MCF 10A (cell line): ENCODE measurements around the gene PI16. TPM values are rescaled to one million over a fixed set of nuclear protein-coding genes. Genes with fewer than 3 reads are reported as not detected.

Experiments used
- BruUV-seq: library from RNA; stranded (reverse); fragments of 400-500 nt; replicated peaks from 2 replicates; lab custom pipeline; 2021; lab: Mats Ljungman, UMichigan
- CTCF ChIA-PET: fragments of 300-600 bp; sonication (Branson Sonifier 250); formaldehyde crosslinking; extraction: SDS; loops from one replicate; lab custom pipeline; 2021; ENCODE audit warnings: antibody characterized with exemption, inconsistent platforms; lab: Yijun Ruan, JAX
- POLR2A ChIA-PET: fragments of 300-600, 350-650 bp; sonication (Branson Sonifier 250); formaldehyde crosslinking; extraction: SDS; loops from one replicate; lab custom pipeline; 2020; ENCODE audit warnings: antibody characterized with exemption, inconsistent platforms; lab: Yijun Ruan, JAX
- DNase-seq: peaks from one replicate; pipeline ENCODE4 v3.0.0-alpha.2; 2018; ENCODE audit not compliant: unreplicated experiment
- H3K27ac Mint-ChIP-seq: one replicate; pipeline ENCODE4 v1.8.0; 2022; ENCODE audit warnings: mild to moderate bottlenecking, low read depth, mixed read lengths; ENCODE audit not compliant: unreplicated experiment
- H3K27me3 Mint-ChIP-seq: one replicate; pipeline ENCODE4 v1.8.0; 2022; ENCODE audit warnings: mixed read lengths; ENCODE audit not compliant: insufficient read depth, unreplicated experiment
- H3K36me3 Mint-ChIP-seq: one replicate; pipeline ENCODE4 v1.8.0; 2022; ENCODE audit warnings: mild to moderate bottlenecking, moderate library complexity, mixed read lengths; ENCODE audit not compliant: insufficient read depth, unreplicated experiment
- H3K4me1 Mint-ChIP-seq: one replicate; pipeline ENCODE4 v1.8.0; 2022; ENCODE audit warnings: mixed read lengths; ENCODE audit not compliant: insufficient read depth, unreplicated experiment
- H3K4me3 Mint-ChIP-seq: one replicate; pipeline ENCODE4 v1.8.0; 2022; ENCODE audit warnings: mild to moderate bottlenecking, moderate library complexity, mixed read lengths; ENCODE audit not compliant: unreplicated experiment
- H3K9me3 Mint-ChIP-seq: one replicate; pipeline ENCODE4 v1.8.0; 2022; ENCODE audit warnings: mixed read lengths; ENCODE audit not compliant: unreplicated experiment
- intact Hi-C: fragments of 100-400 bp; cut with micrococcal nuclease; formaldehyde crosslinking; loops from 2 replicates; pipeline ENCODE4 v1.14.1; 2022
- total RNA-seq: library from RNA; stranded (reverse); gene quantifications from 2 replicates; pipeline ENCODE4 v1.2.3, GENCODE V29; 2022
- TF ChIP-seq, protein P1 (sequence below): fragments of 200-600 bp; IDR thresholded peaks from one replicate; pipeline ENCODE4 v1.8.0; 2022; ENCODE audit warnings: antibody characterized with exemption, mild to moderate bottlenecking; ENCODE audit not compliant: unreplicated experiment

The PI16 gene
- total RNA-seq, 1 experiment from 2014 or later, result not detected

DNA sequence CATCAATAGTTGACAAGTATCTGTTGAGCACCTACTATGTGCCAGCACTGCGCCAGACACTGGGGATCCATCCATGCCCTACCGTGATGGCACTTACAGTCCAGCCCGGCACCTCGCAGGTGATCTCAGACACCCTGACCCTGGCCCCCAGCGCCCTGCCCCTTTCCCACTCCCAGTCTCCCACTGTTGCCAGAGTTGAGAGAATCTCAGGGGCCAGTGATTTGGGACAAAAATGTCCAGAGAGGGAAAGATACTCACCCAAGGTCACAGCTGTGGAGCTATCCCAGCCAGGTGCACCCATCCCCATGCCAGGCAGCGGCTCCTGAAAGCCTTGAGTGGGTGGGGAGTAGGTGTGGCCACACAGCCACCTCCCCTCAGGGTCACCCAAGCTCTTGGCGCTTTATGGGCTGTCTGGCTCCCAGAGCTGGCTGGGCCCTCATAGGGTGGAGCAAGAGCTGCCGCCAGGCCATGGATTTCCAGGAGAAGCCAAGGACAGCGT is 3.3 kb downstream of the PI16 start:
- DNase-seq, result no peak
- TF ChIP-seq, protein P1, sequence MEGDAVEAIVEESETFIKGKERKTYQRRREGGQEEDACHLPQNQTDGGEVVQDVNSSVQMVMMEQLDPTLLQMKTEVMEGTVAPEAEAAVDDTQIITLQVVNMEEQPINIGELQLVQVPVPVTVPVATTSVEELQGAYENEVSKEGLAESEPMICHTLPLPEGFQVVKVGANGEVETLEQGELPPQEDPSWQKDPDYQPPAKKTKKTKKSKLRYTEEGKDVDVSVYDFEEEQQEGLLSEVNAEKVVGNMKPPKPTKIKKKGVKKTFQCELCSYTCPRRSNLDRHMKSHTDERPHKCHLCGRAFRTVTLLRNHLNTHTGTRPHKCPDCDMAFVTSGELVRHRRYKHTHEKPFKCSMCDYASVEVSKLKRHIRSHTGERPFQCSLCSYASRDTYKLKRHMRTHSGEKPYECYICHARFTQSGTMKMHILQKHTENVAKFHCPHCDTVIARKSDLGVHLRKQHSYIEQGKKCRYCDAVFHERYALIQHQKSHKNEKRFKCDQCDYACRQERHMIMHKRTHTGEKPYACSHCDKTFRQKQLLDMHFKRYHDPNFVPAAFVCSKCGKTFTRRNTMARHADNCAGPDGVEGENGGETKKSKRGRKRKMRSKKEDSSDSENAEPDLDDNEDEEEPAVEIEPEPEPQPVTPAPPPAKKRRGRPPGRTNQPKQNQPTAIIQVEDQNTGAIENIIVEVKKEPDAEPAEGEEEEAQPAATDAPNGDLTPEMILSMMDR, result no peak
- Mint-ChIP-seq H3K36me3 (no peaks in the 10 kb centered on the region), H3K27me3 (no peaks in the 10 kb centered on the region), H3K9me3 (no peaks in the 10 kb centered on the region), H3K27ac (no peak overlapping the region), H3K4me1 (peaks cover 33% of the 10 kb centered on the region), H3K4me3 (no peak overlapping the region)
- CTCF ChIA-PET, result no interaction called here
- POLR2A ChIA-PET, result no interaction called here
- intact Hi-C loops, result no loop called here
- no TSS peak for BruUV-seq

DNA sequence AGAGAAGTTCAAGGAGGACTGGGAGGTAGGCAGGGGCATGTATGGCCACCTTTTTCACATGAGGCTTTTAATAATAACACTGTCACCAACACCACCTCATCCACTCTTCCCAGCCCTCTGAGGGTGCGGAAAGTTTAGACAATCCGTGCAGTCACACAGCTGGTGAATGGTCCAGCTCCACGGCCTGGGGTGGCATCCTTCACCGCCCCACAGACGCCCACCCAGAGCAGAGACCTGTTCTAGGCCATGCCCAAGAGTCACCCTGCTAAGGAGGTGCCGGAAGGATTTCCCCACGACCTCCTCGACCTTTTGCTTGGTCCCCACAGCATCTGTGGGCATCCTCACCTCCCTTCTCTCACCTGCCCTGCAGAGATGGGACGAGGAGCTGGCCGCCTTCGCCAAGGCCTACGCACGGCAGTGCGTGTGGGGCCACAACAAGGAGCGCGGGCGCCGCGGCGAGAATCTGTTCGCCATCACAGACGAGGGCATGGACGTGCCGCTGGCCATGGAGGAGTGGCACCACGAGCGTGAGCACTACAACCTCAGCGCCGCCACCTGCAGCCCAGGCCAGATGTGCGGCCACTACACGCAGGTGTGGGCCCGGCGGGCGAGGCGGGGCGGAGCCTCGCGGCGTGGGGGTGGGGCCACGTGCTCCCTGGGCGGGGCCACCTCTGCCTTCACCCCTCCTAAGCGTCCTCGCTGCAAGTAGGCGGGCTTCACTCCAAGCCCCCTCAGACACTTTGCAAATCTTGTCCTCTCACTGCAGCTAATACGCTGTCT is 4.4 kb downstream of the PI16 start:
- no peak overlapping the region for H3K27ac Mint-ChIP-seq
- CTCF ChIA-PET, result no interaction called here
- no peak for DNase-seq
- H3K4me3 Mint-ChIP-seq, result no peak overlapping the region
- no peaks in the 10 kb centered on the region for H3K36me3 Mint-ChIP-seq
- no peaks in the 10 kb centered on the region for H3K9me3 Mint-ChIP-seq
- TF ChIP-seq, protein P1, result no peak
- H3K27me3 Mint-ChIP-seq, result no peaks in the 10 kb centered on the region
- BruUV-seq, result no TSS peak
- POLR2A ChIA-PET, result interaction anchor here (1.5 to 1.7 kb wide), 2 partner anchors 10 to 84 kb away, joined by 5 read pairs; partner anchors contain the start of gene PPIL1
- intact Hi-C loops, result no loop called here
- H3K4me1 Mint-ChIP-seq, result peaks cover 41% of the 10 kb centered on the region

DNA sequence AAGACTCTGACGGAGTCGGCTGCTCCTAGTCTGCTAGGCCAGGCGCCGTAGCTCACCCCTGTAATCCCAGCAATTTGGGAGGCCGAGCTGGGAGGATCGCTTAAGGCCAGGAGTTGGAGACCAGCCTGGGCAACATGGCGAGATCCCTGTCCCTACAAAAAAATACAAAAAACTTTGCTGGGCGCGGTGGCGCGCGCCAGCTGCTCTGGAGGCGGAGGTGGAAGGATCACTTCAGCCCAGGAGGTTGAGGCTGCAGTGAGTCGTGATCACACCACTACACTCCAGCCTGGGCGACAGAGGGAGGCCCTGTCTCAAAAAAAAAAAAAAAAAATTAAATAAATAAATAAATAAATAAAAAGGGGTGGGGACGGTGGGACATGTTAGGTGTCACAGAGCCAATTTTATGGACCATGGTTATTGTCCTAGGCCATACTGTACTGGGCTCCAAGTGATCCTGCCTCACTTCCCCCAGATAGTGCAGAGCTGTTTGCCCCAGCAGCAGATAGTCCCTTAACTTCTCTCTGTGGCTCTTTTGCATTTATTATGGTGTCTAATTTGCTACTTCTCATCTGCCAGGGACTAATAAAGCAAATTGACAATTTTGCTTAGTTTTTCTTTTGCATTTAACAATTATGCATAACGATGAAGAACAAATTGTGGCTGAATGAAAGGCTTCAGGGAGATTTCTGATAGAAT is 5.2 kb downstream of the PI16 start:
- no peak overlapping the region for H3K27ac Mint-ChIP-seq
- no peaks in the 10 kb centered on the region for H3K27me3 Mint-ChIP-seq
- POLR2A ChIA-PET, result interaction anchor here (1.5 to 1.7 kb wide), 2 partner anchors 9 to 85 kb away, joined by 5 read pairs; partner anchors contain the start of gene PPIL1
- TF ChIP-seq, protein P1, result no peak
- CTCF ChIA-PET, result no interaction called here
- no peak for DNase-seq
- H3K4me1 Mint-ChIP-seq, result peaks cover 43% of the 10 kb centered on the region
- no peaks in the 10 kb centered on the region for H3K36me3 Mint-ChIP-seq
- intact Hi-C loops, result no loop called here
- BruUV-seq, result no TSS peak
- H3K4me3 Mint-ChIP-seq, result no peak overlapping the region
- no peaks in the 10 kb centered on the region for H3K9me3 Mint-ChIP-seq
